DMS153 treated with DMSO at 0.1 percent for 48 hours (cell line): ENCODE results near the gene NPHP4.

Experiments
- DNase-seq: peaks from one replicate; lab custom pipeline; 2025; ENCODE audit not compliant: unreplicated experiment; lab: John Stamatoyannopoulos, UW

The NPHP4 gene

DNA sequence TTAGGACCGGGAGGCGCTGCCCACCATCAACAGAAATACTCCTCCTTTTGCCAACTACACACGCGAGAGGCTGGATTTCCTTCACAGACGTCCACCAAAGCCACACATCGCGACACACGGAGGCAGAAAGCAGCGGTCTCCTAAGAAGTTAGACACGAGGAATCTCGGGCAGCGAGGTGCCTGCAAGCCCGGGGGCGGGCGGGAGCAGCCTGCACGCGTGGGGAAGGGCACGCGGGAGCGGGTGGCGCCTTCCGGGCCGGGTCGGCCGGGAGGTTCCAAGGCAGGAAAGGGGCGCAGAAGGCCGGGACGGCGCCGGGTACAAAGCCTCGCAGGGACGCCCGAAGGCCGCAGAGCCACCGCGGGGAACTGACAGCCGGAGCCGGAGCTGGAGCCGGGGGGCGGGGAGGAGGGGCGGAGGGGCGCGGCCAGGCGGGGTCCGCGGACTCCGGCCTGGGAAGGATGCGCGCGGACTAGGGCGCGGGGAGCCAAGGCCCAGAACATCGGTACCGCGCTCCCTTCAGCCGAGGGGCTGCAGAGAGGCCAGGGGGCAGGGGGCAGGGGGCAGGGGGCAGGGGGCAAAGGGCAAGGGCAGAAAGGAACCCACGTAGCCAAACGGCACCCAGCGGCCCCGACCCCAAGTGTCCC lies 722 bp downstream of the NPHP4 start:
- no peak for DNase-seq

DNA sequence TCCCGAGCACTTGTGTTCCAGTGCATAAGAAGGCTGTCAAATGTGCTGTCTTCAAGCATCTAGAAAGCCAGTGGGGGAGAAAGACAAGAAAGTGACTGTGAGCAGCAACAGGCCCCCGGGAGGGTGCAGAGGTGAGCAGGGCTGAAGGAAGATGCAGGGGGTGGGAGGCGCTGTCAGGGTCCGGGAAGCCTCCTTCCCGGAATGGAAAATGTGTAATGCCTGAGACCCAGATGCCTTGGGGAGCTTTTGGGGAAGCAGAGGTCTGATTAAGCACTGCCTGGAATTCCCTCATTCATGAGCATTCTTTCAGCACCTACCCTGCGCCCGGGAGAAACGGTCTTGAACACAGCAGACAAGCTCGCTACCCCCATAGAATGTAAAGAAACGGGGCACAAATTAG lies 1.3 kb downstream of the NPHP4 start:
- DNase-seq = no peak

DNA sequence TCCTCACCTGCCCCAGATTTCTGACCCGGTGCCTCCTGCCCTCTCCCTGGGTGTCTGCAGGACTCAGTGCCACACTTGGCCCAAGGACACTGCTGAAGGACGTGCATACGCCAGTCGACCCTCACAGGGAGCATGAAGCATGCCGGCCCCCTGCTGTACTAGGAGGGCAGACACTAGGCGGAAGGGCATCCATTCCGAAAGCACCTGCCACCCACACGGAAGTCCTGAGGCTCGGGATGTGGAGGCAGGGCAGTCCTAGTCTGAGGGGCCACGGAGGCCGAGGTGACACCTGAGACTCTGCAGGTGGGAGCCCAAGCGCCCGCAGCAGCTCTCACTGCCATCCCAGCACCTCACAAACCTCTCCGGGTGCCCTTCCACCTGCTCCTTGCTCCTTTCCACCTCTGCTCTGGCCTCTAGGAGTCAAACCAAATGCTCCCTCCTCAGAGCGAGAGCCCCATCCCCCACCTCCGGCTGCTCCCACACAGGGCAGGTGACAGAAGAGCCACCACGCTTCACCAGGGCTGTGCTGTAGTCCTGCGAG lies 2.4 kb downstream of the NPHP4 start:
- no peak for DNase-seq

DNA sequence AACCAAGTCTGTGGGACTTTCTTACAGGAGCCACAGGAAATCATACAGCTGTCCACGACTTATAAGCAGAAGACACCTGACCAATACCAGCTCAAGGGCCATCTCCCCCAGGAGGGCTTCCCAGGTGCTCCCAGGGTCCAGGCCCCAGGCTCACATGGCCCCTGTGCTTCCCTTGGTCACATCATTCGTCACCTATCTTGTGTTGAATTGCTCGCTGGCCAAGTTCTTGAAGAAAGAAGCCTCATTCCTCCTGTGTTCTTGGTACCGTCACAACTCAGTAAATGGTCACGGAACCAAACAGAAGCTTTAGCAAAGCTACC lies 3.0 kb downstream of the NPHP4 start:
- DNase-seq = no peak

DNA sequence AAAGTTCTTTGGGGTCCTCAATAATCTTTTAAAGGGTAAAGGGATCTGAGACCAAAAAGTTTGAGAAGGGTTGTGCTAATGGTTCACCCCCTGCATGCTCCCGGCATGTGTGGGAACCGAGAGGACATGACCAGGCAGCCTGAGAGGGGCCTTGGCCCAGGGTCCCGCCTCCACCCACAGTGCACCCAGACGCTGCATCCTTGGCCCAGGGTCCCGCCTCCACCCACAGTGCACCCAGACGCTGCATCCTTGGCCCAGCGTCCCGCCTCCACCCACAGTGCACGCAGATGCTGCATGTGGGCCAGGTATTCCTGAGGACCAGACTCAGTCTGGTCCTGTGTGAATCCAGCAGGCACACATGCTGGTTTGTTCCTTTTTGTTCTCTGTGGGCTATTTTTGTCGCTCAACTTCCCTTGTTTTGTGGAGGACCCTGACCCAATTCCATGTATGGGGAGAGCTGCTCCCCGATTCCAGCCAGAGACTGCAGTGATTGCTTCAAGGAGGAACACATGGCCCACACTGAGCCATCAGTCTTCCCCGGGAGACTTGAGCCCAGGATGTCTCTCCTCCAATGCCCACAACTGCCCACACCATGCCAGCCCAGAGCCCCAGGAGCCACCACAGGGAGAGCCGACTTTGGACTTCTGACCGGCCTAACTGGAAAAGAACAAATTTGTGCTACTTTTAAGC lies 3.5 kb downstream of the NPHP4 start:
- DNase-seq = no peak

DNA sequence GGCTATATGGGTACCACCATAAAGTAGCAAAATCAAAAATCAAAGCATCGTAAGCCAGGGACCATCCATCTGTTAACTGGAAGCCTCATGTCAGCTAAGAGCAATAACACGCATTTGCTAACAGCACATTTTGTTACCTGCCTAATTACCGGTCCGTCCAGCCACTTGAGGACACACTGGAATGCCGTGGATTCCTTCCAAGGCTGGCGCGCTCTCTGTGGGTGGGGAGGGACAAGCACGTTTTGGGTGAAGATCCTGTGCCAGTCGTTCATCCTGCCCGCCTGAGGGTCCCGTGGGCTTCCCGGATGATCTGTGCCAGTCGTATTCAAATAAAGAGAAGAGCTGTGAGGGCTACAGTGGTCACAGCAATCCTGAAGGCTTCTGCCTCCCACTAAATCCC lies 6.2 kb downstream of the NPHP4 start:
- DNase-seq = no peak

DNA sequence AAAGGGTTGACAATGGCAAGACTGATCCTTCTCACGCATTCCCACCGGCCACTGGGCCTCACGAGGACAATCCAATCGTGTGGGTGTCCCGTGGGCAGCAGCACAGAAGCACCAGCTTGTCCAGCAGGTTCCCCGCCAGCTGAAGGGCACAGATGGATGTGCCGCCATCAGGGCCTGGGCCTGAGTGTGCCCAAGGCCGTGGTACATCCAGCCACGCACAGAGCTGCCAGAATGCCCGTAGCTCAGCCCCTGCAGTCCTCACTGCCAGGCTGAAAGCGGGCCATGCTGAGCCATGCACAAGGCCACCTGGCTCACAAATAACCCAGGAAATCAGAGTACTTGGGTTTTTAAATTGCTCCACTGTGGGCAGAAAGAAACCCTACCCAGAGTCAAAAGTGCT lies 7.0 kb downstream of the NPHP4 start:
- DNase-seq = no peak

DNA sequence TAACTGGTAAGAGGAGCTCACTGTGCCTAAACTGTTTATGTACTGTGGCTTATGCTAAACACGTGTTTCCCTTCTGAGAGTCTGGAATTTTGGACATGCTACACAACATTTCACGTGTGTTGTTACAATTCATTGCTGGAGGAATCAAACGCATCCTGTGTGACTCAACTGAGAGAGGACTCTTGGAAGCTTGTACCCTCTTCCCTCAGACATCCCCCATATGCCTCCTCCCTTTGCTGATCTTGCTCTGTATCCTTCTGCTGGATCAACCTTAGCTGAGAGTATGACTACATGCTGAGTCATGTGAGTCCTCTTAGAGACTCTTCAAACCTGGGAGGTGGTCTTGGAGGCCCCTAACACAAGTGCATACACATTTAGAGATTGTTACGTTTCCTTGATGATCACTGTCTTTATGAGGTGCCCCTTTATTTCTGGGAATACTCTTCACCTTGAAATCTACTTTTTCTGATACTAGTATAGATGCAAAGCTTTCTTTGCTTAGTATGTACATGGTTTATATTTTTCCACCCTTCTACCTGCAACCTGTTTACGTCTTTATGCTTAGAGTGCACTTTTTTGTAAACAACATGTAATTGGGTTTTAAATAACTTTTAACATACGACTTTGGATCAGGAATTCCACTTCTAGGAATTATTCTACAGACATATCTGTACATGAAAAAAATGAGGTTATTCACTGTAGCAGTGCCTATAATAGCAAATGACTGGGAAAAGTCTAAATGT lies 8.7 kb downstream of the NPHP4 start:
- DNase-seq = no peak

DNA sequence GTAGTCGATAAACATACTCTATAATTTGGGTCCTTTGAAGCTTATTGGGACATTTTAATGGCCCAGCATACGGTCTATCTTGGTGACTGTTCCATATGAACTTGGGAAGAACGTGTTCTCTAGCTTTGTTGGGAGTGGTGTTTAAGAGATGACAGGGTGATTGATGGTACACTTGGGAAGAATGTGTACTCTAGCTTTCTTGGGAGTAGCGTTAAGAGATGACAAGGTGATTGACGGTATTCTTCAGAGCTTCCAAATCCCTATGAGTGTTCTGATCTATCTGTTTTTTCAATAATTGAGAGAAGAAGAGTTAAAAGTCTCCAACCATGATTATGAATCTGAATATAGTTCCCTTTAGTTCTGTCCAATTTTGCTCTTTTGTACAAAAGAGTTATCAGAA lies 9.4 kb downstream of the NPHP4 start:
- no peak for DNase-seq

DNA sequence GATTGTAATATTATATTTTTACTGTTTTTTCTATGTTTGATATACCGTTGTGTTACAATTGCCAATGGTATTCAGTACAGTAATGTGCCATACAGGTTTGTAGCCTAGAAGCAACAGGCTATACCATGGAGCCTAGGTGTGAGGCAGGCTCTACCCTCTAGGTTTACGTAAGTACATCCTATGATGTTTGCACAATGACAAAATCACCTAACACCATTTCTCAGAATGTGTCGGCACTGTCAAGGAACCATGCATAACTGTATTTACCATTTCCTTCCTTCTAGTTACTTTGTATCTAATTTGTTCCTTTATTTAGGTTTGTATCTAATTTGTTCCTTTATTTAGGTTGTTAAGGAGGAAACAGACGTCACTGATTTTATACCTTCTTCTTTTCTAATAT lies 9.9 kb downstream of the NPHP4 start:
- DNase-seq = no peak

DNA sequence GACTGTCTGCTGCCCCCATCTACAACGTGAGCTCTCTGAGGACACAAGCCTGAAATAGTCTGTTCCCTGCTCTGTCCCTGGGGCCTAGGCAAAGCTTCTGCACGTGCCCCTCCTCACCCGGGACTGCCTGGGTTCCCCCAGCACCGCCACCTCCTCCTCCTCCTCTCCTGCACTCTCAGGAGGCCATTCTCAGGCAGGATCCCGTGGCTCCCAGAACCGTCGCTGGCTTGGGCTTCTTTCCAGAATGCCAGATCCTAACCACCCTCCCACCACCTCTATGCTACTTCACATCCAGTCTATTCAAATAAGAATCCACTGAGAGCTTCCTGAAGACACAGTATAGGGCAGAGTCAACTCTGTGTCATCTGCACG lies 11.2 kb downstream of the NPHP4 start:
- DNase-seq = no peak

DNA sequence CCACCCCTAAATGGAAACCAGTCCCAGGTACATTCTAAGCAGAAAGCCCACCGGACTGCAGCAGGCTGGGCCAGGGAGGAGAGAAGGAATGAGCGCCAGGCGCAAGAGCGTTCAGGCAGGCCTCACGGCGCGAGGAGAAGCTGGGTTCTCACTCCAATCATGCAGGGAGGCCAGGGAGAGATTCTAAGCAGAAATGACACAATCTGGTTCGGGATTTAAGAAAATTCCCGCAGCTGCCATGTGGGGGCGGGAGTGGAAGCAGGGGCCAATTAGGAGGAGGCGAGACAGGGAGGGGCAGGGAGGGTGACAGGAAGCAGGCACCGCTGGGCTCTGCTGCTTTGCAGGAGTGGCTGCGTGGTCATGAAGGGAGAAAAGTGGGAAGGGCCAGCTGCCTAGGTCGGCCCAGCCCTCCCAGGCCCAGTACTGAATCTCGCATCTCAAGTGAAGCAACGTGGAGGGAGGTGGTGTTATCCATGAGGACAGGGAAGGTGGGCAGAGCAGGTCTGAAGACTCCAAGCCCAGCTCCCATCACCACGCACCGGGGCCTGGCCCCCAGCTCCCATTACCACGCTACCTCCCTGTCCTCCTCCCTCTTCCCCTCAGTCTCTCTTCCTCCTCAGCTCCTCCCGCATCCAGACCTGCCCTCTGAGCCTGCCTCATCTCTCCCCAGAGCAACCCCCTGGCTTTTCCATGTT lies 11.8 kb downstream of the NPHP4 start:
- DNase-seq = no peak

DNA sequence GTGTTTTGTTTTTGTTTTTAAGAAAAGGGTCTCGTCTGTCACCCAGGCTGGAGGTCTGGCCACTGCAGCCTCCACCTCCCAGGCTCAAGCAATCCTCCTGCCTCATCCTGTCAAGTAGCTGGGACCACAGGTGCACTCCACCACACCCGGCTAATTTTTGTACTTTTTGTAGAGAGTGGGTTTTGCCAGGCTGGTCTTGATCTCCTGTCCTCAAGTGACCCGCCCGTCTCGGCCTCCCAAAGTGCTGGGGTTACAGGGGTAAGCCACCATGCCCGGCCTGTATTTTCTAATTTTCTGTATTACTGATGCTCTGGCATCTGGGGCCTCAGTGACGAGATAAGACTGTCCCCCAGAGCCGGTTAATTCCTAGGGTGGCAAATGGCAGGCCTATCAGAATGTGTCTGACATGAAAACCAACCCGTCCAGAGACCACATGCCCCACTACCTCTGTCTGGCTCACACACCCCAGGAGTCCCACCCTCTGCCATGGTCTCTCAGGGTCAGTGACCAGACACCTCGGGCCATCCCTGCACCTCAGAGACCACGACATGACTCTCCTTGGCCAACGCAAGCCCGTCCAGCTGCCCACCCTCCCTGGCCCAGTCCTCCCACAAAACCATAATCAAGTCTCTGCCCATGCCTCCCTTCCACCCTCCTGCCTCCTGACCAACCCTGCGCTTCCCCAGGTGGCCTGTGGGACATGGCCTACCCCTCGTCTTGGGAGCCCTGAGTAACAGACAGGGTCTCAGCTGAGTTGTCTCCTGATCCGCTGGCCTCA lies 12.5 kb downstream of the NPHP4 start:
- DNase-seq = no peak

DNA sequence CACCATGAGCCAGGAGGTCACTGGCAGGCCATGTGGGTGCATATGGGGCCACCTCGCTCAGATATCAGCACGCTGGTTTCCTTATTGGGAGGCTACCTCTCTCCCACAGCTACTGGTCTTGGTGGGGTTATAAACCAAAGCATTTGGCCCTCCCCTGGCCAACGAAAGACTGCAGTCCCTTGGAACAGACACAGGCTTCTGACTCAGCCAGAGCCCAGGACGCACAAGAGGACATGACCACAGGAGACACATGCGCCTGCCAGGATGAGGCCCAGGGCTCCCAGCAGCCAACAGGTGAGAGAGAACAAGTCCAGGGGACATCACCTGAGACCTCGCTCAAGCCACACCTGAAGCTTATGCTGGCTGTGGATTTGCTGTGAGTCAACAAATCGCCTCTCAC lies 13.8 kb downstream of the NPHP4 start:
- no peak for DNase-seq

DNA sequence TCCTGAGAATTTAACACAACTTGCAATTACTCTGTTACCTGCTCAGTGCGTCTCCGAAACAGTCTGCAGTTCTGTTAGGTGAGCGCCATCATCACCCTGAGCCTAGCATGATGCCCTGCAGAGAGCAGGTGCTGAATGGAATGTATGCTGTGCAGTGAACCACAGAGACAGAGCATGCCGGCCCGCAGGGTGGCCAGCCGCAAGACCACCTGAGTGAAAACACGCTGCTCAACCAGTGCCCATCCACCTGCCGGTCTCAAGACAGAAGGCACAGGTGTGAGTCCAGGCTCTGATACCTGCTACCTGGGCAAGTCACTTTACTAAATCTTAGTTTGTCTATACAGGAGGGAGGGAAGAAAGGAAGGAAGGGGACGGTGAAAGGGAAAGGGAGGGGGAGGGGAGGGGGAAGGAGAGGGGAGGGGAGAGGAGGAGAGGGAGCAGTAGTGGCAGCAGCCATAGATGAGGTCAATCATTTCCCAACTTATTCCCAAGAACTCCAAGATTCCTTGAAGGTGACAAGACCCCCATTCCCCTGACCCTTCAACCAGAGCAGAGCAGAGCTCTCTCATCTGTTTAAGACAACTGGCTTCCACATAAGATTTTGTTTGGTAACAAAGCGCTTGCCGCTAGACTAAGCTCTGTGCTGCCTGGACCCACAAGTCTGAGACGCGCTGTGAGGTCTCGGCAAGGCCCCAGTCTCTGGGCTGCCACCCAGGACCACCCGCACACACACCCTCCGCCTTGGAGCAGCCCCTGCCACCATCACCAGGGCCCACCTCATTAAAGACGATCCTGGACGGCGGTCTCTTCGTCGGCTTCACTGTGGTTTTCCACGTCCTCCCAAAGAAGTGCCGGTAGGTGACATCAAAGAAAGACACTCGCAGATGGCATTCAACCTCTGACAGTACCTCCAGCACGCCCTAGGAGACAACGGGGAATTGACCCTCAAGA lies 14.5 kb downstream of the NPHP4 start:
- no peak for DNase-seq

DNA sequence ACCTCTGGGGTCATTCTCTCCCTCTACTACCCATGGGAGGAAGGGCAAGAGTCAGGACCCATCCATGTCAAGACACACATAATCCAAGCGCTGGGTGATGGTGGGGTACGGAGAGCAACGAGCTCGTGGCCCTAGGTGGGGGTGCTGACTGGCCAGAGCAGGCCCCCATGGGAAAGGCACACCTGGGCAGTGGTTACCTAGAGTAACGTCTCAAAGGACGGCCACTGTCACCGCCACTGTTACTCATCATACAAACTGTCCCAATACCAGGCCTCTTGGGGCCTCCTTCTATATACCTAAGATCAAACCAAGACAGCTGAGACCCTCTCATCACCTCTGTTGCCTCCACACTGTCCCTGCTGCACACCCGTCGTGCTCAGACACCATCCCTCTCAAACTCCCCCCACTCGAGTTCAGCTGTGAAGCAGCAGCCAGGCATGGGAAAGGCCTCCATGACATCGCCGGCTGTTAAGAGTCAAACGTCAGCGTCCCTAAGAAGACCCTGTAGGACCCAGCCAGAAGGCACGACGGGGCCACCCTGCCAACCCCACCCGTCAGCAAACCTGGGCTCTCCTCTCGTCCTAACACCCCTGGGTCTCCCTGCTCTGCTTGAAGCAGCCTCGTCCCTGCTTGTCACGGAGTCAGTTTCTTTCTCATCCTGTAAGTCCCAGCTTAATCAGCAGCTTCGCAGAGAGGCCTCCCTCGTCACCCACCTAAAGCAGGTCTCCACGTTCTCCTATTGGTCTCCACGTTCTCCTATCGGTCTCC lies 15.3 kb downstream of the NPHP4 start:
- no peak for DNase-seq

DNA sequence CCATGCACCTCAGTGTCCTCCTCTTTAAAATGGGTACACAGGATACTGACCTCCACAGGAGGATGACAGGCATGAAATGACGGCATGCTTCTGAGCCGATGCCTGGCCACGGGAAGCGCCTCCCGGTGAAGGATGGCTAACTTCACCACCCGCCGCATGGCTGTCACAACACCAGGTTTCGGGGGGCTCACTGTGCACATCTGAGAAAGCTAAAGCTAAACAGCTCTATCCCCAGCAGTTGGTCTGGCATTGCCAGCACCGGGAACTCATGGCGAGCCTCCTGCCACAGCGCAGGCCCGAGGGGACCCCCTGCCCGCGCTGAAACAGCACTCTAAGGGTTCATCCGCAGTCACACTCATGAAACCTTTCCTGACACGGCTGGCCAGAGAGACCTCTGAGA lies 16.0 kb downstream of the NPHP4 start:
- DNase-seq = no peak

DNA sequence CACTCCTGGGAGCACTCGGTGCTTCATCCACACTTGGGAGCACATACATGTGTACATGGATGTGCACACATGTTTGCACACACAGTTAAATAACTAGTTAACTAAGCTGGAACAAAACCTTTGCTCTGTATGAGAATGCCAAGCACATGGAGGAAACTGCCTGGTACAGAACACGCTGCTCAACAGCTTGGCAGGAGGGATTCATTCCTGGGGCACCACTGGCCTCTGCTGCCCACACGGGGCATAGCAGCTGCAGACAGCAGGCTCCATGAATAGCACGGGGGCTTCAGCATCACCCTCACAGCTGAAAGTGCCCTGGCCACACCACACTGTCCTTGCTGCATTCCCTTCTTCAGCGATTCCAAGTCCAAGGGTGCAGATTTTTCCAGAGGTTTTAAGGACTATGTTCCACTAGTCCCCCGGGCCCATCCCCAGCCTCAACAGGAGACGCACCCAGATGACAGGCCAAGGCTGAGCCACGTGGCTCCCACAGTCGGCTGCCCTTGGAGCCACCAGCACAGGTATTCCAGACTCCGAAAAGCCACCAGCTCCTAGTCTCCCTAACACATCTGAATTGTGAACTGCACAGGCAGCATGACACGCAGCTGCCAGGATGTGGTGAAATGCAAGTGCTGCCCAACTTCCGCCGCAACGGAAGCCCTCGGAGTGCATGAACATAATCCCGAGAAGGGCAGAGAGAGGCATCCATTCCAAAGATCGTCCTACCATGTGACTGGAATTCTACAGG lies 16.9 kb downstream of the NPHP4 start:
- DNase-seq = peak; percentile 36
